ENCODE measurements around the gene SEPSECS.
"Not testable (repeated sequence)": the region's sequence is repeated elsewhere in the genome, so short reads cannot be mapped to it uniquely, and the experiment has no call there.

SEPSECS gene

DNA sequence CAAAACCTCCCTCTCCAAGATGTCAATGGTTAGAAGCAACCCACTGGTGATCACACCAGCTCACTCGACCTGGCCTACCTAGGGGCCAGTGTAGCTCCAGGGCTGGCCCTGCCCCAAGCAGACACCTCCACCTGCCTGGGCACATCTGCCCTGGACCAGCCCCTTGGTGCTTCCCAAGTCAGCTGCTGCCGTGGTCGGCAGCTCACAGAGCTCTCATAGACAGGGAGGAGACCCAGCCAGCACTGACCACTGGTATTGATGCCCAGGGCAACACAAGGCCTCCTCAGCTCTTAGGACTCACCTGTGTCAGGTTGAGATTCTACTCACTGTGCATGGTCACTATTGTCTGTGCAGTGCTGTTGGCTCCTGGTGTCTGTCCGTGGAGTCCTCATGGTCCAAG, 51.7 kb downstream of the SEPSECS start:
- no peak for DNase-seq

DNA sequence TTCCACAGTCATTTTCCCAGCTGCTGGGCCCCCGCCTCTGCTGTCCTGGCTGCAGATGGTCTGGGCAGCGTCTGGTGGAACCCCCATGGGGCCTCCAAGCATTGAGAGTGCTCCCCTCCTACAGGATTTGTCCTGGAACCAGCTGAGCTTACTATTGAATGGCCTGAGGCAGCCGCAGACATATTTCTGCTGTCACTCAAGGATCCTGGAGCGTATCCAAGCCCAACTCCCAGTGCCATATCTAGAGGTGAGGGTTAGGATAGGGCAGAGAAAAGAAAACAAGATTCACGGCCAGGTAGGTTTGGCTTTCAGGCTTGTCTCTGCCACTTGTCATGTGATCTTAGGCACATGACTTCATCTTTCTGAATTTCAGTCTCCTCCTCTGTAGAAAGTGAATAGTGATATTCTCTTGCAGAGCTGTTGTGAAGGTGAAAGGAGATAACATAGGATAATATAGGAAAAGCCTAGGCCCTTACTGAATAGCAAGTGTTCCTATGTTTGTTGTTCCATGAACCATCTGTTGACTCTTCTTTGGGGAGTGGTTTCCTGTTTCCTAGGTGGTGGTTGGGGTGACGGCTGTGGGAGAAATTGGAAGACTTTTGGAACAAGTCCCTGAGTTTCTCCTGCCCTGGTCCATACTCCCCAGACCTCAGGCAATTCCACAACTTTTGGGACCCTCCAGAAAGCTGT, 52.3 kb downstream of the SEPSECS start:
- no peak for DNase-seq

DNA sequence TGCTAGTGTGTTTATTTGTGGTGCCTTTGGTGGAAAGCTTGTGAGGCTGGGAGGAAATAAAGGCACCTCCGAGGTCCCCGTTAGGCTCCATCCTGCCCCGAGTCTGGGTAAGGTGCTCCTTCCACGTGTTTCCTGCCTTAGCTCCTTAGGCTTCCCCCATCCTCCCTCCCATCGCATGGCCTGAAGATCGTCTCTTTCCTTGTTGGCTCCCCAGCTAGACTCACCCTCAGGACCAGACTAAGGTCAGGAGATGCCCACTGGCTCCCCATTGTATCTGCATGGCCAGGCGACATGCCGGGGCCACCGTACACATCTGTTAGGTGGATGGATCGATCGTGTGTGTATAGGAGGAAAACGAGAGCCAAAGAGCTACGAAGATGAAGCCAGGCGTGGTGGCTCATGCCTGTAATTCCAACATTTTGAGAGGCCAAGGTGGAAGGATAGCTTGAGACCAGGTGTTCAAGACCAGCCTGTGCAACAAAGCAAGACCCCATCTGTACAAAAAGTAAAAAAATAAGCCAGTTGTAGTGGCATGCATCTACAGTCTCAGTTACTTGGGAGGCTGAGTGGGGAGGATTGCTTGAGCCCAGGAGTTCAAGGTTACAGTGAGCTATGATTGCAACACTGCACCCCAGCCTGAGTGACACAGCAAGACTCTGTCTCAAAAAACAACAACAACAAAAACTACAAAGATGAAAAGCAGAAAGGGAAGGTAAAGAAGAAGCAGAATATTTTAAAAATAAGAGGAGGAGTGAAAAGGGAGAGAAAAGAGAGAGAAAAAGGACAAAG, 53.7 kb downstream of the SEPSECS start:
- DNase-seq = no peak

DNA sequence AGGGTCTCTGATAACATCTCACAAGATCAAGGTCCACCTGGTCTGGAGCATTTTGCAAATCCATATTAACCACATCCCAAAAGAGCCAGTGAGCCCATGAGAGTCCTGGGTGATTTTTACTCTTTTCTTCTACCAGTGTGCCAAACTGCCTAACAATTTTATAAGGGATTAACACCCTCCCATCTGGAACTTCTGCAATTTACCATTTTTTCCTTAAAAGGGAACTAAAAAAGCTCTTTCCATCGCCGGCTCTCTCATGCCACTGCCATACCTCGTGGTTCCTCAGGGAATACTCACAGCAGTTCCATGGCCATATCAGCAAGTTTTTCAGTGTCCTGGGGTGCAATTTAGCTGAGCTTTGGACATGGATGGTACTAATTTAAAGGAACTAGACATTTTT, 55.7 kb downstream of the SEPSECS start:
- no peak for DNase-seq

DNA sequence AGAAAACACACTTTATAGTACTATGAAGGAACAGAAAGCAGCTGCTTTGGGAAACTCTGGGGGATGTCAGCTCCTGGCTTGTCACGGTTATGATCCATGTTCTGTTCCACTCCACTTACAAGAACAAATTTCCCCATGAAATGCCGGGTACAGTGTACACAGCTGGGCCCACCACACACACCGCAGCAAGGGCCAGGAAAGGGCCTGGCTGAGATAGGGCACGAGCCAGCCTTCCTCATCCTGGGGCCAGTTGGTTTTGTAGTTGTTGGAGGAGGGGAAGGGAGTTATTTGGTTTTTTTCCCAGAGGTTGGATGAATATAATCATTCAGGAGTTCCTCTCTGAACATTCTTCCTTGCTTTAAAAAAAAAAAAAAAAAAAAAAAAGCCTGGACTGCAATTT, 56.8 kb downstream of the SEPSECS start:
- DNase-seq = peak; percentile 67

DNA sequence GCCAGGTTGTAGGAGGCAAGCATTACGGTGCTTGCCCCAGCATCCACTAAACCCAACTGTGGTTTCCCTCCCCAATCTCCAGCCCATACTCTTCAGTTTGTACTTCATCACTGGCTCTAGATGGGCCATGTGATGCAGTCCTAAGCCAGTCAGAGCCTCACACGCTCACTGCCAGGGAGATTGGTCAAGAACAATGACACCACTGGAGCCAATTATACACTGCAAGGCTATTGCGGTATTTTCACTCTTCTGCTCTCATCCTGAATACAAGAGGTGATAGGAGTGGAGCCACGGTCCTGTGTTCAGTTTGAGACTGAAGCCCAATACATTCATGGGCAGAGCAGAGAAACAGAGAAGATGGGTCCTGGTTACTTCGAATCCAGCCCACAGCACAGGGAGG, 58.4 kb downstream of the SEPSECS start:
- no peak for DNase-seq

DNA sequence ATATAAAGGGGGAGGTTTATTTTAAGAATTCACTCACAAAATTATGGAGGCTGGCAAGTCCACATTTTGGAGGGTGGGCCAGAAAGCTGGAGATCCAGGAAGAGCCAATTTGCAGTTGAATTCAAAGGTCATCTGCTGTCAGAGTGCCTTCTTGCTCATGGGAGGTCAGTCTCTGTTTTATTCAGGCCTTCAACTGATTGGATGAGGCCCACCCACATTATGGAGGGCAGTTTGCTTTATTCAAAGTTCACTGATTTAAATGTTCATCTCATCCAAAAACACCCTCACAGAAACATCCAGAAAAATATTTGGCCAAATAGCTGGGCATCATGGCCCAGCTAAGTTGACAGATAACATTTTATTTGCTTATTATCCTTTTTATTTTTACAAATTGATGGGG, 59.5 kb downstream of the SEPSECS start:
- DNase-seq = no peak

DNA sequence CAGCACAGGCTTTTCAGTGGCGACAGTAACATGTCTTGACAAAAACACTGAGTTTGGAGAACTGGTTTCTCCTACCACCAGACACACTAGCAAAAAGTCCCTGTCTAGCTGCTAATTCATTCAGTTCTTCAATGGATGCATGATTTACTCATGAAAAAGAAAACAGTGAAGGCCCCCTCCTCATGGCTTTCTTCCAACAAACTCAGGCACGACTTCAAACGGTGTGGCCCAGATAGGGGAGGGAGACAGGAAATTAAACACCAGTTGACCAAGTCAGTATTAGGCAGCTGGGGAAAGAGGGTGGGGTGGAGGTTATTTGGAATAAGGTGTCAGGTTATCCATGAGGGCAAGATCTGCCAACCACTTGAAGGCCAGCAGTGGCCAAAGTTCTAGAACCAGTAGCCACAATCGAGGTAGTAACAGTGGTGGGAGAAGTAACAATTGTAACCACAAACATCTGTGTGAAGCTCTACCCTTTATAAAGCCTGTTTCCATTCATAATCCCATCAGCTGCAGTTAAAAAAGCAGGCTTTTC, 60.2 kb downstream of the SEPSECS start:
- DNase-seq = no peak

DNA sequence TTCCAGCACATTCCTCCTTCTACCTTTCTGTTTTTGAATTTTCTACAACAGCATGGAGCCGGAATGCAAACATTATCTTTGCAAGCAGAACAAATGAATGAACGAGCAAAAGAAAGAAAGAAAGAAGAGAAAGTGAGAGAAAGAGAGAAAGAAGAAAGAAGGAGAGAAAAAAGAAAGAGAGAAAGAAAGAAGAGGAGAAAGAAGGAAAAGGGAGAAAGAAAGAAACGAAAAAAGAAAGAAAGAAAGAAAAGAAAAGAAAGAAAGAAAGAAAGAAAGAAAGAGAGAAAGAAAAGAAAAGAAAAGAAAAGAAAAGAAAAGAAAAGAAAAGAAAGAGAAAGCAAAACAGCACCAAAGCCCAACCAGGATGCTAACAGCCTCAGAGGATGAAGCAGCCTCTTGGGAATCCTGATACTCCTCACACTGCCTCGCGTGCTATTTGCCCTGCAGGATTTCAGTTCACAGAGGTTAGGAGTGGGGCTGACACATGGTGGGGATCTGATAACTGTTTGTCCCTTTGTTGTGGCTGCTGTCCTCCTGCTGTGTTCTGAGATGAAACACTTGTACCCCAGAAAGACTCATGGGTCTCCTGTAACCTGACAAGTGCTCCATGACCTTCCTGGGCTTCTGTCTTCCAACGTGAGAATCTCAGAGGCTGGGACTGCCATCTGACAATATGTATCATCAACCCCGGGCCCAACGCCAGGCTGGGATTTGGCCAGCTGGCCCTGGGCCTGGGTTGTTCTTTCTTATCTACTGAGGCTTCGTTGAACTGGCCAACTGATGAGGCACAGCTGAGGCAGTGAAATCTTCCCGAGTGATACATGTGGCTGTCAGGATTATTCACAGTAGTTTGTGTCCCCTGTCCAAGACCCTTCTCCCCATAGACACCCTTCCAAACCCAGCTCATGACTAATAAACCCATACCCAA, 61.0 kb downstream of the SEPSECS start:
- DNase-seq = peak; percentile 80

DNA sequence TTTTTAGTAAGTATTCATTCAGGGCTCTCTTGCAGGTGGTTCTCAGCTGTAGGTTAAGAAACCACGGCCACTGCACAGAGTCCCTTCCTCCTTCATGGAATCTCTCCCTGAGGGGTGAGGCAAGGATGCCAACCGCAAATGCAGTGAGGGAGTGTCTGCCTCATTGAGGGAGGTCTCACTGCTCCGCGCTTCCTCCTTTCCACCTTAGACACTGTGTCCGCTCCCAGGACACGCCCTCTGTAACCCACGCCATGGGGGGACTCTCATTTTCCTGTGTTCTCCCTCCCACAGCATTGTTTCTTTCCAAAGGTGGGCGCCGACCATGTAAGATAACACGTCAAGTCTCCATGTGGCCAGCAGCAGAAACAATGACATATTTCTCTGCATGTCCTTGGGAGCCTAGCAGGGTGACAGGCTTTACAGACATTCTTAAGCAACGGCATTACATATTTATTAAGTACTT, 63.2 kb downstream of the SEPSECS start:
- DNase-seq = no peak

DNA sequence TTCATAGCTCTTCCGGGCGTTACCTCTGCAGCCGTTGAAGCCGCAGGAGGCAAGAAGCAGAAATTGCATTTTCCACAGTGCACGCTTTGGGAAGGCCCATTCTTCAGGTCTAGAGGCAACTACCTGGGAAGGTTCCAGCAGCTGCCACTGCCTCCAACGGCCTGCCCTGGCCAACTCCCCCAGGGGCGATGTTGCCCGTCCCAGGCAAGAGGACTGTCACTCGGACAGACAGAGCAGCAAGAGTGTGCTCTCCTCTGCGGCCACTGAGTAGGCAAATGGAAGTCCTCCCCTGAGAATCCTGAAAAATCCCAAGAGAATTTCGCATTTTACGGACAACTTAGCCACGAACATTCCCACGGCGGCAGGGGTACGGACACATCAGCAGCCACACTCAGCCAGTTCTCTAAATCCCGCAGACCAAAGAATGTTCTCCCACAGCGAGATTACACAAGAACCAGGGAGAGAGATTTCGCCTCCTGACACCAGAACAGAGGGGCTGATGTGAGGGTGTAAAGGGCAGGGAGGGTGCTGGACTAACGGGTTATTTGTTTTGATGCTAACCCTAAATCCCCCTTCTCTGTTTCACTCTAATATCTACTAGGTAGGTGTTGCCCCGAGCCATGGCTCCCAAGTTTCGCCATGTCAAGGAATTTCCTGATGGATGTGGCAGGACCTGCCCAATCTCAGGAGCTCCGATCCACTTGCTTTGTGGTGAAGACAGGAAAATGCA, 63.8 kb downstream of the SEPSECS start:
- no peak for DNase-seq

DNA sequence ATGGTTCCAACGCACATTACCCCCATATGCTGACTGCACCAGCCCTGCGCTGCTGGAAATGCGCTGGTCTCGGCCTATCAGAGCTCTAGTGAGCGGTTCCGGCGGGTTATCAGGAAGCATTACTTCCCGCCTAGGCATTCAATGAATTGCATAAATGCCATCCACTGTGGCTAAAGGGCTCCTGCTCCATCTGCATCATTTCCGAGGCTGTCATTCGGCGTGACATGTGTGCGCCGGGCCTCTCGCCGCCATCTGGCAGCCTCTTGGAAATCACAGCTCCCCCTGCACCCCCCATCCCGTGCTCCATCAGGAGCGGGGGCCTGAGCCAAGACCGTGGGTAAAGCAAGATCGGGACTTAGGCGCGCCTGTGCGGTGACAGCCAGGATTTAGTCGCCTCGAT, 64.4 kb downstream of the SEPSECS start:
- peak; percentile 51 for DNase-seq

DNA sequence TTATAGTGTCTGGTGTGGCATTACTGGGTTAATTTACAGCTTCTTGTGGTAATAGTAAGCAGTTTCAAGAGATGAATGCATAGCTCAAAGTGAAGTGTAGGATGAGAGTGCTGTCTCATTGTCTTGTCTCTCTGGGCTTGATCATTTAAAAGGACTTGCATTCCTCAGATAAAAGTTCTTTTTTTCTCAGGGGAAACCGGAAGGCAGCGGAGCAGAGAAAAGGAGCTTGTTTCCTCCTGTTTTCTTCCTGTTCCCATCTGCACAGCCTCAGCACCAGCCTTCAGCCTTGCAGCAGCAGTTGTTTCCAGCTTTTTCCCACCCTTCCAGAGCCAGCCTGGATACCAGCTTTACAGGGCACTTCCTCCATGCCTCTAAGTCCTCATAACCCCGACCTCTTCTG, 68.1 kb downstream of the SEPSECS start:
- no peak for DNase-seq

DNA sequence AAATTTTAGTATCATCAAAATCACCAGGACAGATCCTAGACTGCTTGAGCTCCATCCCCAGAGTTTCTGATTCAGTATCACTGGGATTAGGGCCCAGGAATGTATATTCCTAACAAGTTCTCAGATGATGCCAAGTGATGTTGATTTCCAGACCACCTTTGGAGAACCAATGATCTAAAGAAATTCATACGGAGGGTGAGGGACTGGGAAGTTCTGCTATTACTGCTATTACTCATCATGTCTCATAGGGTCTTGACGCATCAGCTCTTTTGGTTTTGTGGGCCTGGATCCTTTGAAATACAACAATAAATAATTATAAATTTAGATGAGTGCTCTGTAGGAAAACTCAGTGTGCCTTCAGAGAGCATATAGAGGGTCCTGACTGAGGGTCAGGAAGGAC, 69.7 kb downstream of the SEPSECS start:
- no peak for DNase-seq

DNA sequence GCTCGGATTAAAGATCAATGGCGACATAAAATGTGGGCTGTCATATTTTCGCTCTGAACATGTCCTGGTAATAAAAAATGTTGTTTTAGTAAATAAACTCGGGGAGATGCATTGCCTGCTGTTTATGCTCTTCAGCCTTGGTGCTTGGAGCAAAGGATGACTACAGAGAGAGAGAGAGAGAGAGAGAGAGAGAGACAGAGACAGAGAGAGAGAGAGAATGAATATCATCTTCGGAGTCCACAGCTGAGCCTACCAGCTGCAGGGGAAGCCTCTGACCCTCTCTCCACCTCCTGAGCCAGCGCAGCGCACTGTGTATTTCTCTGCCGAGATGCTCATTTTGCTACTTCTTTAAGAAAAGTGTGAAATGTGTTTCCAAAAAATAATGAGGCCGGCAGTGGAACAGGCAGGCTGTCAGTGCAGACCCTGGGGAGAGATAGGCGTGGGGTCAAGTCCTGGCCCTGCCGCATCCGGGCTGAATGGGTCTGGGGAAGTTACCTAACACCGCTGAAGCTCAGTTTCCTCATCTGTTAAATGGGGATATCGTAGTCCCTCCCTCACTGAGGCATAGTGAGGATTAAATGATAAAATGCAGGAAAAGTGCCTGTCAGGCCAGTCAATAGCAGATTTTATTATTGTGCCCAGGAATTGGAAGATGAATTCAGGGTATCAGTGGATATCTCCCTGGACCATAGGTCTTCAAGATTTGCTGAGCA, 71.0 kb downstream of the SEPSECS start:
- no peak for DNase-seq

DNA sequence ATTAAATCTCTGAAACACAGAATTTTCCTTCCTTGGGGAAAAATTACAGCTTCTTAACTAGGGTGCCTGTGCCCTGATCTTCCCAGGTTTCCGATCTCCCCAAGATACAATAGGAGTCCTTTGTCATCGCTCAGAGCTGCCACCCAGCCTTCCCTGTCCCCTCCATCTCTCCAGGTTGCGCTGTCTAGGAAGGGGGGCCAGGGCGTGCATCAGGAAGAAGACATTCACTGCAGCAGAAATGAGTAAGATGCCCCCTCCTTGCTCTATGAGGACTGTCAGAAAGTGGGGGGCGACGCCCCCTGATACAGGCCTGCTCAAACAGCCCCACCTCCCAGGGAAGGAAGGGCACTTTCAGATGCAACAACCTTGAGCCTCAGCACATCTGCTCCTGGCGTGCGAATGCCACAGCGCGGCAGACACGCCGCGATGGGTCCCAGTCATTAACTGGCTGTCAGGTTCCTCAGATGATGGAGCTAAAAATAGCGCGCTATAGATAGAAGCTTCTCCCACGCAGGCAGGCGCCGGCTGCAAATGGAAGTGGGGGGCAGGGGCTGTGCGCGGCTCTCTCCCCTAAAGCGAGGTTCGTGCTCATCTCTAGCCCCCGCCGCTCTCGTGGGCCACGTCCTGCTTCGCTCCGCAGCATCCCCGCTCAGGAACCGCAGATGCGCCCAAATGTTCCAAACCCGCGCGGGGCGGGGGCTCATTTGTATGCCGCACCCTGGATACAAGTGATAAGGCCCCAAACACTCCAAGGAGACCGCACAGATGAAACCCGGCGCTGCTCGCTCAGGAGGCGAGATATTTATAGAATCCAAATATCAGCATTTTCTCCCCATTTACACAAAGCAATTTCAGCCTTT, 71.9 kb downstream of the SEPSECS start:
- no peak for DNase-seq

DNA sequence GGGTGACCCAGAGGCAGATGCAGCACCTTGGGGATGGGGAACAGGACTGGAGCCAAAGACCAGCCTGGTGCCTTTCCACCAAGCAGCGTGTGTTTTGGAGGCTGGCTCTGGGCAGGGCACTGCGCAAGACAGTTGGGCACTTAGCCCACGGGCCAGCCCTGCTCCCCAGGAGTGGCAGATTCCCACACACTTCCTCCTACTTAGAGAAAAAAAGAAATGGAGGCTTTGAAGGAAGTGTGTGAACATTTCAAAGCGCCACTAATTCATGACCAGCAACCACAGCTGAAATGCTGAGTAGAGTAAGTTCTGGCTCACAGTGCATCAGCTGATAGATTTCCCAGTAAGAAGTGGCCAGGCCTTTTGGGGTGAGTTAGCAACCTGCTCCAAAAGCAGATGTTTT, 74.6 kb downstream of the SEPSECS start:
- DNase-seq = no peak

DNA sequence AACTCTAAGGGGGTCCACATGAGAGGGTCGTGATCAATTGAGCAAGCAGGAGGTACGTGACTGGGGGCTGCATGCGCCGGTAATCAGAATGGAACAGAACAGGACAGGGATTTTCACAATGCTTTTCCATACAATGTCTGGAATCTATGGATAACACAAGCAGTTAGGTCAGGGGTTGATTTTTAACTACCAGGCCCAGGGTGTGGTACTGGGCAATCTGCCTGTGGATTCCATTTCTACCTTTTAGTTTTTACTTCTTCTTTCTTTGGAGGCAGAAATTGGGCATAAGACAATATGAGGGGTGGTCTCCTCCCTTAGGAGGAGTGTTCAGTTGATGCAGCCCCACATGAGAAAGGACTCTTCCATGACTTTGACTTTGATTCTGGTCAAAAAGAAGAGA, 76.8 kb downstream of the SEPSECS start:
- not testable (repeated sequence) for DNase-seq

DNA sequence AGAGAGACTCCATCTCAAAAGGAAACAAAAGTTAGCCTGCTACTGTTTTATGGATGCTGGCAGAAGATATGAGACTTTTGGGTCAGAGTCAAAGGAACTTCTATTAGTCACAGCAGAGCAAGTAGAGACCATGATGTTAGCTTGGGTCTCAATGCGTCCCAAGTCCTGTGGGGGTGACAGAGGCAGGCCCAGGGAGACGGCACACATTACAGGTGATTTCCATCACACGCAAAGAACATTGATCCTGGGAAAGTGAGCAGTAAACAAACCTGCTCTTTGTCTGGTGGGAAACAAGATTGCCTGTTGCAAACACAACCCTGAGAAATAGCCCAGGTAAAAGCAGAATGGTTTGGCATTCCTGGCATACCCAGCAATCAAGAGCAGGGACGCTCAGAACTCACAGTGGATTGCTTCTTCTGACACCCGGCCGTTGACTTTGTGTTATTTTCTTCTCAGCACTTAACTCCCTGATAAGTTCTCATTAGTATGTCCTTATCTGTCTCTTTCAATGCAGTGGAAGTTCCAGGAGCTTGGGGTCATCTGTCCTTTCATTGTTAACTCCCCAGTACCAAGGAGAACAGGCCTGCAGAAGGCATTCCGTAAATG, 78.3 kb downstream of the SEPSECS start:
- no peak for DNase-seq

DNA sequence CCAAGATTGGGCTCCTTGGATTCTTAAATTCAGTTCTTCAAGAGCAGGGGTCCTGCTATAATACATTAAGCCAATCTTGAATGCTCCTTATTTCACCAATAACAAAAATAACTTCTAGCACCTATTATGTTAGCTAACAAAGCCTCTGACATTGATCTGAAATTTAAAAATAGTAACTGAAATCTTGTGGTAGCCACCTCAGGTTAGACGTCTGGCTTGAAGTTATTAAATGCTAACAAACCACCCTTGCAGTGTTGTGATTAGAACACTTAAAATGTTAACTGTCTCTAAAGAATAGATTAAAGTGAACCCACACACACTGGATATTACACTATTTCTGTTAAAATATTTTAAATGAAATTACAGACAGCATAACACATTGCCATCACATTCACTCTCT, 79.7 kb downstream of the SEPSECS start:
- no peak for DNase-seq

Measured in left hindlimb (tissue), 1 donor.